OCI-M1 (cell line): ENCODE results near the gene BNIP2.

Source experiments
- DNase-seq: peaks from one replicate; lab custom pipeline; 2025; lab: John Stamatoyannopoulos, UW

BNIP2 gene

DNA sequence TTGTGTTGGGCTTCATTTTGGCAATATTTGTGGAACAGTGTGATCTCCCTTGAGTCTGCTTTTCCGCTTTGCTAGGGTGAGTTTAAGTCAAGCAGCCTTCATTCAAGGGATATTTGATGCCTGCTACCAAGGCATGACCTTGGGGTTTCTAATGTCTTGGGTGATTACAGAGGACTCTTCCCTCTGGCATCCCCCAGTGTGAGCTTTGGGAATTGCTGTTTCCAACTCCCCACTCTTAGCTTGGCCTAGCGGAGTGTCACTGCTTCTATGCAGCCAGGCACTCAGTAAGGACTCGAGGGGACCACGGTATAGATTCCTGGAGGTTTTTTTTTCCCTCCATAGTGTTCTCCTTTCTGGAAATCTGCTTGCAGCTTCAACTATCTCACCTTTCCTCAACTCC lies 56.4 kb downstream of the BNIP2 start:
- DNase-seq: peak; percentile 9

DNA sequence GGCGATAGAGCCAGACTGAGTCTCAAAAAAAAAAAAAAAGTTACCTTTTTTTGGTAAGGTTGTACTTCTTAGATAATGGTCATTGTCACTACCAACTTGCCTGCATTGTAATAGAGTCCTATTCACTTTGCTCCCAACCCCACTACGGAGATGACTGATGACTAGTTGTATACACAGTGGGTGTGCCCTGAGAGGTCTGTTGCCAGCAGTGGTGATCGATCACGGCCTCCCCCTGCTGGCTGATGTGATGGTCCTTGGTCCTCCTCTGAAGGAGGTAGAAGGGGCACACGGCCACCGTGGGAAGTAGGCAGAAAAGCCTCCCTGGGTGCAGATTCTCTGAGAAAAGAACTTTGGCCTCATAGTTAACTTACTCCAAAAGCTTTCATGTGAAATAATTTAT lies 66.8 kb downstream of the BNIP2 start:
- DNase-seq: peak; percentile 61

DNA sequence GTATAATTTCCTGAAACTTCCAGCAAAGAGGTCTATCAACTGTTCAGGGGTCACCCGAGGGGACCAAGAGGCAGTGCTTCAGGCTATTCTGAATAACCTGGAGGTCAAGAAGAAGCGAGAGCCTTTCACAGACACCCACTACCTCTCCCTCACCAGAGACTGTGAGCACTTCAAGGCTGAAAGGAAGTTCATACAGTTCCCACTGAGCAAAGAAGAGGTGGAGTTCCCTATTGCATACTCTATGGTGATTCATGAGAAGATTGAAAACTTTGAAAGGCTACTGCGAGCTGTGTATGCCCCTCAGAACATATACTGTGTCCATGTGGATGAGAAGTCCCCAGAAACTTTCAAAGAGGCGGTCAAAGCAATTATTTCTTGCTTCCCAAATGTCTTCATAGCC lies 70.7 kb downstream of the BNIP2 start:
- DNase-seq: no peak

DNA sequence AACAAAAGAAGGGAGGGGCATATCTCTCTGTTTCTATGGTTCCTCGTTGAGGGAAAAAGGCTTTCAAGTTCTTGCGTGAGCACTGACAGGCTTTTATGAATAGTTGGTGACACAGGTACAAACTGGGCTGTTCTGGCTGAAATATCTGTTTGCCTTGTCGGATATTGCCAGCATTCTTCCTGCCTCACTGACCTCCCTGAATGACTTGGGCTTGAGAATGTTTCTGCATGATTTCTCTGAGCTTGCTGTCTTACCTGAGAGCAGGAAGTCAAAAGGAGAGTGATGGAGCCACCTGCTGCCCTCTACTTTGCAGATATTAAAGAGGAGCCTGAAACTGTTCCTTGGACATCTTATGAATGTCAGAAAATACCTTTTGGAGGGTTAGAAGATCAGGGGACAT lies 72.7 kb downstream of the BNIP2 start:
- DNase-seq: no peak

GRCh38 chr15:59615661-59616060 lies 73.5 kb downstream of the BNIP2 start:
- no peak for DNase-seq

GRCh38 chr15:59614153-59614552 lies 75.0 kb downstream of the BNIP2 start:
- no peak for DNase-seq

GRCh38 chr15:59611276-59612260 lies 77.6 kb downstream of the BNIP2 start, which contains the start of gene GCNT3:
GCNT3 (plus strand) TSS chr15:59611783; CDS start chr15:59618239, 6,456 bp downstream.
- peak; percentile 37 for DNase-seq

DNA sequence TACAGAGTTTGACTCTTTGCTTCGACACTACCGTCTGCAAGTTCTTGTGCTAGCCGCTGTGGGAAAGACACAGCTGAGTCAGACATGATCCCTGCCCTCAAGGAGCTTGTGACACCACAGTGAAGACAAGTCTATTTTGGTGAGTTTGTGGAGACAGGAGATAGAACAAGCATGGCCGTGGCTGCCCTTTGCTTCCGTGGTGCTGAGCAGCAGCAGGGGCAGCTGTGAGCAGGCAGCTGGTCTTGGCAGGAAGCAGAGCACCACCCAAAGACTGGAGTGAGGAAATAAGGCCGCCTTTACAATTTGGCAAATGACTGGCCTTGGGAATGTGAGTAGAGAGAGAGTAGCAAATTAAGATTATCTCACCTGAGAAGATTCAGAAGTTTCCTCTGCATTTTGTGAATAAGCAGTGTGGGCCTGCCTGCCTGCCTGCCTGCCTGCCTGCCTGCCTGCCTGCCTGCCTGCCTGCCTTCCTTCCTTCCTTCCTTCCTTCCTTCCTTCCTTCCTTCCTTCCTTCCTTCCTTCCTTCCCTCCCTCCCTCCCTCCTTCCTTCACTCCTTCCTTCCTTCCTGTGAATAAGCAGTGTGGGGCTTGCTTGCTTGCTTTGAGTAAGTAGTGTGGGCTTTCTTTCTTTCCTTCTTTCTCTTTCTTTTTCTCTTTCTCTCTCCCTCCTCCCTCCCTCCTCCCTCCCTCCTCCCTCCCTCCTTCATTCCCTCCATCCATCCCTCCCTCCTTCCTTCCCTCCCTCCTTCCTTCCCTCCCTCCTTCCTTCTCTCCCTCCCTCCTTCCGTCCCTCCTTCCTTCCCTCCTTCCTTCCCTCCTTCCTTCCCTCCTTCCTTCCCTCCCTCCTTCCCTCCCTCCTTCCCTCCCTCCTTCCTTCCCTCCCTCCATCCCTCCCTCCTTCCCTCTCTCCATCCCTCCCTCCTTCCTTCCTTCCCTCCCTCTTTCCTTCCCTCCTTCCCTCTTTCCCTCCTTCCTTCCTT lies 79.1 kb downstream of the BNIP2 start:
- no peak for DNase-seq
